Mesenchymal stem cell (in vitro differentiated cells and primary cell): ENCODE measurements around the gene OR4K1.

Experiments
- DNase-seq: peaks from one replicate; pipeline ENCODE4 v3.0.0-alpha.2; 2013
- H2AFZ ChIP-seq: one replicate; pipeline ENCODE4 v1.6.1; 2013; ENCODE audit warnings: low read depth, mild to moderate bottlenecking, control low read depth, inconsistent platforms, low read length, moderate library complexity
- H2AK5ac ChIP-seq: 2 replicates; pipeline ENCODE4 v1.6.1; 2013; ENCODE audit warnings: low read length, moderate library complexity, mild to moderate bottlenecking, inconsistent platforms; ENCODE audit not compliant: severe bottlenecking
- H2BK120ac ChIP-seq: one replicate; pipeline ENCODE4 v1.6.1; 2013; ENCODE audit warnings: low read depth, mild to moderate bottlenecking, inconsistent platforms, low read length, moderate library complexity
- H2BK12ac ChIP-seq, 2 experiments: one replicate each; pipeline ENCODE4 v1.6.1; 2013; ENCODE audit warnings: inconsistent platforms in 2 of 2, low read length in 2 of 2, mild to moderate bottlenecking in 2 of 2, moderate library complexity in 2 of 2, control low read depth in 1 of 2
- H2BK15ac ChIP-seq: one replicate; pipeline ENCODE4 v1.6.1; 2013; ENCODE audit warnings: mild to moderate bottlenecking, low read depth, inconsistent platforms; ENCODE audit not compliant: poor library complexity, severe bottlenecking
- H2BK5ac ChIP-seq: 2 replicates; pipeline ENCODE4 v1.6.1; 2013; ENCODE audit warnings: low read depth, mild to moderate bottlenecking, low read length, control low read depth, inconsistent platforms; ENCODE audit not compliant: poor library complexity, severe bottlenecking
- H3K14ac ChIP-seq, 2 experiments: one replicate each; pipeline ENCODE4 v1.6.1; 2013; ENCODE audit warnings: inconsistent platforms in 2 of 2, low read length in 2 of 2, control low read depth in 1 of 2, mild to moderate bottlenecking in 1 of 2, moderate library complexity in 1 of 2
- H3K18ac ChIP-seq, 2 experiments: one replicate each; pipeline ENCODE4 v1.6.1; 2013; ENCODE audit warnings: inconsistent platforms in 2 of 2, low read length in 2 of 2, control low read depth in 1 of 2, low read depth in 1 of 2, mild to moderate bottlenecking in 1 of 2
- H3K23ac ChIP-seq, 2 experiments: one replicate each; pipeline ENCODE4 v1.6.1; 2013; ENCODE audit warnings: inconsistent platforms in 2 of 2, low read length in 2 of 2, mild to moderate bottlenecking in 2 of 2, moderate library complexity in 2 of 2, control low read depth in 1 of 2
- H3K27ac ChIP-seq: 2 replicates; pipeline ENCODE4 v1.5.1; 2013; ENCODE audit warnings: mild to moderate bottlenecking, moderate library complexity, low read length, control low read depth, inconsistent platforms; ENCODE audit not compliant: poor library complexity, severe bottlenecking
- H3K27me3 ChIP-seq, 2 experiments: 2 replicates each; pipeline versions ENCODE4 v1.6.1 to v1.7.0; 2013; ENCODE audit warnings: low read length in 2 of 2, mild to moderate bottlenecking in 2 of 2, moderate library complexity in 2 of 2, control low read depth in 1 of 2, inconsistent platforms in 1 of 2; ENCODE audit not compliant: control insufficient read depth in 1 of 2, insufficient read depth in 1 of 2
- H3K36me3 ChIP-seq, 2 experiments: 2 replicates each; pipeline versions ENCODE4 v1.6.1 to v1.7.0; 2013; ENCODE audit warnings: low read length in 2 of 2, control low read depth in 1 of 2, inconsistent platforms in 1 of 2, low read depth in 1 of 2, mild to moderate bottlenecking in 1 of 2; ENCODE audit not compliant: insufficient read depth in 2 of 2, control insufficient read depth in 1 of 2
- H3K4ac ChIP-seq, 2 experiments: one replicate each; pipeline ENCODE4 v1.6.1; 2013; ENCODE audit warnings: inconsistent platforms in 2 of 2, low read length in 2 of 2, mild to moderate bottlenecking in 2 of 2, moderate library complexity in 2 of 2, control low read depth in 1 of 2, low read depth in 1 of 2
- H3K4me1 ChIP-seq: 2 replicates; pipeline ENCODE4 v1.6.1; 2013; ENCODE audit warnings: low read depth, low read length, control low read depth; ENCODE audit not compliant: control insufficient read depth, insufficient read depth
- H3K4me2 ChIP-seq: 2 replicates; pipeline ENCODE4 v1.6.1; 2013; ENCODE audit warnings: low read length, mild to moderate bottlenecking, inconsistent platforms; ENCODE audit not compliant: poor library complexity, severe bottlenecking
- H3K4me3 ChIP-seq, 2 experiments: 2 replicates each; pipeline versions ENCODE4 v1.5.1 to v1.7.0; 2013; ENCODE audit warnings: low read length in 2 of 2, mild to moderate bottlenecking in 2 of 2, control low read depth in 1 of 2, low read depth in 1 of 2; ENCODE audit not compliant: insufficient read depth in 1 of 2
- H3K79me1 ChIP-seq: replicated peaks from 2 replicates; pipeline ENCODE4 v1.6.1; 2013; ENCODE audit warnings: mild to moderate bottlenecking, control low read depth, low read length, inconsistent platforms; ENCODE audit not compliant: poor library complexity, severe bottlenecking
- H3K9ac ChIP-seq: 2 replicates; pipeline ENCODE4 v1.7.0; 2013; ENCODE audit warnings: mild to moderate bottlenecking, low read length, moderate library complexity
- H3K9me3 ChIP-seq: 2 replicates; pipeline ENCODE4 v1.7.0; 2013; ENCODE audit warnings: mild to moderate bottlenecking, low read length; ENCODE audit not compliant: control insufficient read depth
- H4K8ac ChIP-seq: one replicate; pipeline ENCODE4 v1.6.1; 2013; ENCODE audit warnings: inconsistent platforms, mild to moderate bottlenecking, low read length, moderate library complexity
- H4K91ac ChIP-seq: one replicate; pipeline ENCODE4 v1.6.1; 2013; ENCODE audit warnings: mild to moderate bottlenecking, low read length, inconsistent platforms
- WGBS: methylation state at CpG from one replicate; pipeline ENCODE4 v1.1.7; 2013; ENCODE audit warnings: mixed read lengths; 5-methylcytosine and 5-hydroxymethylcytosine counted together

OR4K1 gene

GRCh38 chr14:19906665-19907064 lies 24.1 kb upstream of the OR4K1 start:
- no peak overlapping the region for H2BK5ac ChIP-seq

GRCh38 chr14:19911114-19911513 lies 19.6 kb upstream of the OR4K1 start:
- Histone ChIP-seq H2BK120ac (no peak overlapping the region), H4K91ac (no peak overlapping the region), H3K18ac (no peak overlapping the region), H2BK15ac (no peak overlapping the region), H3K4me1 (no peaks in the 10 kb centered on the region), H3K4ac (no peak overlapping the region), H3K9me3 (peaks cover 9% of the 10 kb centered on the region), H3K4me2 (no peak overlapping the region), H3K23ac (no peak overlapping the region), H2BK12ac (no peak overlapping the region), H3K79me1 (no peaks in the 10 kb centered on the region), H3K14ac (no peak overlapping the region), H2BK5ac (no peak overlapping the region), H3K27me3 (no peaks in the 10 kb centered on the region), H3K36me3 (no peaks in the 10 kb centered on the region), H4K8ac (no peak overlapping the region), H3K4me3 (no peak overlapping the region), H2AK5ac (no peak overlapping the region), H3K27ac (no peak overlapping the region), H2AFZ (no peak overlapping the region), H3K9ac (no peak overlapping the region)
- no peak for DNase-seq
- WGBS: 13% methylated on average over 2 of the region's 3 CpGs

More at GRCh38 chr14:19906665-19907064, 24.1 kb upstream of the OR4K1 start:
- no peak overlapping the region for H2BK120ac ChIP-seq
- H3K14ac ChIP-seq: no peak overlapping the region
- no peaks in the 10 kb centered on the region for H3K27me3 ChIP-seq
- H3K4ac ChIP-seq: no peak overlapping the region
- no peak overlapping the region for H3K23ac ChIP-seq
- H4K91ac ChIP-seq: no peak overlapping the region
- no peak overlapping the region for H2AFZ ChIP-seq
- H3K4me3 ChIP-seq: no peak overlapping the region
- H4K8ac ChIP-seq: no peak overlapping the region
- no peak overlapping the region for H2AK5ac ChIP-seq
- peaks cover 13% of the 10 kb centered on the region for H3K9me3 ChIP-seq
- H3K4me1 ChIP-seq: no peaks in the 10 kb centered on the region
- no peak overlapping the region for H2BK12ac ChIP-seq
- no peak overlapping the region for H3K4me2 ChIP-seq
- H2BK15ac ChIP-seq: no peak overlapping the region
- no peak overlapping the region for H3K9ac ChIP-seq
- no peaks in the 10 kb centered on the region for H3K79me1 ChIP-seq
- DNase-seq: no peak
- no peak overlapping the region for H3K18ac ChIP-seq
- no peak overlapping the region for H3K27ac ChIP-seq
- no peaks in the 10 kb centered on the region for H3K36me3 ChIP-seq

- WGBS: 62% methylated on average over 3 of the region's 3 CpGs
- Histone ChIP-seq H3K27me3 (no peaks in the 10 kb centered on the region), H3K79me1 (no peaks in the 10 kb centered on the region), H3K9ac (no peak overlapping the region), H3K9me3 (peaks cover 5% of the 10 kb centered on the region), H3K18ac (no peak overlapping the region), H3K4me2 (no peak overlapping the region), H2BK15ac (no peak overlapping the region), H3K36me3 (no peaks in the 10 kb centered on the region), H3K4me3 (no peak overlapping the region), H3K27ac (no peak overlapping the region), H4K91ac (no peak overlapping the region), H2AFZ (no peak overlapping the region), H3K23ac (no peak overlapping the region), H2AK5ac (no peak overlapping the region), H2BK12ac (no peak overlapping the region), H3K4ac (no peak overlapping the region), H2BK5ac (no peak overlapping the region), H4K8ac (no peak overlapping the region), H3K14ac (no peak overlapping the region), H2BK120ac (no peak overlapping the region), H3K4me1 (no peaks in the 10 kb centered on the region)
- DNase-seq: no peak
Observed at GRCh38 chr14:19917243-19917642, 13.5 kb upstream of the OR4K1 start.

- Histone ChIP-seq H3K4me3 (no peak overlapping the region), H3K9me3 (peaks cover 5% of the 10 kb centered on the region), H2BK12ac (no peak overlapping the region), H3K27ac (no peak overlapping the region), H3K27me3 (no peaks in the 10 kb centered on the region), H3K36me3 (no peaks in the 10 kb centered on the region), H3K4ac (no peak overlapping the region), H3K23ac (no peak overlapping the region), H4K8ac (no peak overlapping the region), H2AFZ (no peak overlapping the region), H2BK5ac (no peak overlapping the region), H3K4me2 (no peak overlapping the region), H3K4me1 (no peaks in the 10 kb centered on the region), H3K9ac (no peak overlapping the region), H2BK15ac (no peak overlapping the region), H3K79me1 (no peaks in the 10 kb centered on the region), H3K18ac (no peak overlapping the region), H4K91ac (no peak overlapping the region), H3K14ac (no peak overlapping the region), H2AK5ac (no peak overlapping the region), H2BK120ac (no peak overlapping the region)
- DNase-seq: no peak
- no CpG with 5 or more reads among the region's 1 CpG for WGBS
Observed at GRCh38 chr14:19917955-19918518, 12.7 kb upstream of the OR4K1 start.
